Fibroblast of gingiva (primary cell): Measurements from ENCODE around the gene GPER1.

Experiments
- DNase-seq: peaks from one replicate; pipeline ENCODE4 v3.0.0-alpha.2; 2011; ENCODE audit warnings: low read depth

The GPER1 gene

GRCh38 chr7:1053816-1054370 is 34.0 kb upstream of the GPER1 start:
- DNase-seq, result no peak

GRCh38 chr7:1054438-1054837 is 33.5 kb upstream of the GPER1 start:
- no peak for DNase-seq

DNA sequence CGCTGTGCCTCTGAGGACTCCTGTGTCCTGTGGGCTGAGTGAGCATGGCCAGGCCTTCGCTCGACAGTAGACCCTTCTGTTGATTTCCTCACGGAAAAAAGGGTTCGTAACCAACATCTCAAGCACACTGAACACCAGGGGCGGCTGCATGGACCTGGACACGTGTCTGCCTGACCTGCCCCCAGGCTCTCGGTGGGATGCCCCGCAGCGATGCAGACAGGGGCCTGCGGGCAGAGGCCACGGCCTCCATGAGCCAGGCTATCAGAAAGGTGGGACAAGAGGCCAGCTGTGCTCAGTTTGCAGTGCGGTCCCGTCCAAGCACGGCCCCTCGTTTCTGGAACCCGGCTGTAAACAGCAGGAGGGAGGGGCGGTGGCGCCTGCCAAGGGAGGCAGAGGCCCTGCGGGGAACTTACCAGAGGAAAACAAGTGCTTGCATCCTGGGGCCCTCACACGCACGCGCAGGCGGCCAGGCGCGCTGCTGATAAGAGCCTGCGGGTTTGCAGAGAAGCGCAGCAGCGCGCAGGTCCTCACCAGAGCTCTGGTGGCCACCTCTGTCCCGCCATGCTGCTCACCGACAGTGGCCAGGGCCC is 33.0 kb upstream of the GPER1 start:
- DNase-seq, result no peak

- DNase-seq, result no peak
Measured at GRCh38 chr7:1055491-1055955, 32.4 kb upstream of the GPER1 start.

DNA sequence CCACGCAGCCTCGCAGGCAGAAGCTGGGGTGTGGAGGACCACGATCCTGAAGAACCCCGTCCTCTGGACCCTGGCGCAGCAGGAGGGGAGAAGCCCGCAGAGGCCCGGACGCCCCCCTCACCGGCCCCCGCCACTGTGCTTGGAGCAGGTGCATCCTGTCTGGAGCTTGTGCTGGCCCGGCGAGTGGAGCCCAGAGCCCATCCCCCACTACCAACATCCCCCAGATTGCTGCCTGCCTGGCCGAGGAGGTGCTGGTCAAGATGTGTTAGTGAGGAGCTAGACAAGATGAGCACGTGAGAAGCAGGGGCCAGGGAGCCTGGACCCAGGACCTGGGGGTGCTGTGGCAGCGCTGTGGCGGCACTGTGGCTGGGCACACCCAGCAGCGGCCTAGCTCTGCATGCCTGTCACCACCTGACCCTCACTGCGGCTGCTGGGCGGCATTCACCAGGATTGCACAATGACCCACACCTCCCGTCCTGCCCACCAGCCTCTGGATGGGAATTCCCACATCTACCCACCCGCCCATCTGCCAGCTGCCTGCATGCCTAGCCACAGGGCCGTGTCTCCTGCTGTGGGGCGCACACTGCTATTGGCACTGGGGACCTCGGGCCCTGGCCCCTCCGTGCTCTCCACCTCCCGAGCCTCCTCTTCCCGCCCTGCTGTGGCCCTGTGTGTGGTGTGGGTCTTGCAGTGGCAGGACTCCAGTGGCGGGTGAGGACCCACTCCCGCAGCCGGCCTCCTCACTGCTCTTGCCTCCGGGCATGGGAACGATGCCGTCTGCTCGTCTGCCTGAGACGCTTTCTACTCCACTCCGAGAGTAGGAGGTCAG is 31.7 kb upstream of the GPER1 start:
- DNase-seq, result no peak

DNA sequence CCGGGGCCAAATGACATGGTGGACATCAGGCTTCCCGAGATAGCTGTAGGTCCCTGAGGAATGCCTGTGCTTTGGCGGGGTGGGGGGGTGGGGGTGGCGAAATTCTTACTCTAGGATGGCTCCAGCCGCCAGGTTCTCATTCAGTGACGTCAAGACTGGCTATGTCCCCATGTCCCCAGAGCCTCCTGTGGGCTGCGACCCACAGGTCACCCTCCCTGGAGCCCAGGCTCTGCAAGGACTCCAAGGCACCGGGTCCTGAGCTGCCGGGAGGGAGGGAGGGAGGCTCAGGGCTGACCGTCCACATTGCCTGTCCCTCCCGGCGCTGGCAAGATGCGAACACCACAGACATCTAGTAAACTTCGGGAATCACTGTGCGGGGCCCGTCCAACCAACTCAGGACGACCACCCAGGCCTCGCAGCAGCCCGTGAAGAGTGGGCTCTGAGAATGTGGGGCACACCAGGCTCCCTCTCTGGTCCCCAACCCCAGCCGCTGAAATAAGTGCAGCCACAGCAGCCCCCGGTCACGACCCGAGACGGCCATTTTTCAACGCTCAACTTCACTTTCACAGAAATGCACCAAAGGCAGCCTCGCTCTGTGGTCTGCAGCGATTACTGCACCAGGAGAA is 31.0 kb upstream of the GPER1 start:
- no peak for DNase-seq

GRCh38 chr7:1057416-1058291 is 30.3 kb upstream of the GPER1 start:
- no peak for DNase-seq

DNA sequence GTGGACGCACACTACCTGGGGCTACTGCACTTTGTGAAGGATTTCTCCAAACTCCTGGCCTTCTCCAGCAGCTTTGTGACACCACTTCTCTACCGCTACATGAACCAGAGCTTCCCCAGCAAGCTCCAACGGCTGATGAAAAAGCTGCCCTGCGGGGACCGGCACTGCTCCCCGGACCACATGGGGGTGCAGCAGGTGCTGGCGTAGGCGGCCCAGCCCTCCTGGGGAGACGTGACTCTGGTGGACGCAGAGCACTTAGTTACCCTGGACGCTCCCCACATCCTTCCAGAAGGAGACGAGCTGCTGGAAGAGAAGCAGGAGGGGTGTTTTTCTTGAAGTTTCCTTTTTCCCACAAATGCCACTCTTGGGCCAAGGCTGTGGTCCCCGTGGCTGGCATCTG is 29.6 kb upstream of the GPER1 start:
- DNase-seq, result no peak

- peak; percentile 71 for DNase-seq
Measured at GRCh38 chr7:1058821-1059199, 29.1 kb upstream of the GPER1 start.

DNA sequence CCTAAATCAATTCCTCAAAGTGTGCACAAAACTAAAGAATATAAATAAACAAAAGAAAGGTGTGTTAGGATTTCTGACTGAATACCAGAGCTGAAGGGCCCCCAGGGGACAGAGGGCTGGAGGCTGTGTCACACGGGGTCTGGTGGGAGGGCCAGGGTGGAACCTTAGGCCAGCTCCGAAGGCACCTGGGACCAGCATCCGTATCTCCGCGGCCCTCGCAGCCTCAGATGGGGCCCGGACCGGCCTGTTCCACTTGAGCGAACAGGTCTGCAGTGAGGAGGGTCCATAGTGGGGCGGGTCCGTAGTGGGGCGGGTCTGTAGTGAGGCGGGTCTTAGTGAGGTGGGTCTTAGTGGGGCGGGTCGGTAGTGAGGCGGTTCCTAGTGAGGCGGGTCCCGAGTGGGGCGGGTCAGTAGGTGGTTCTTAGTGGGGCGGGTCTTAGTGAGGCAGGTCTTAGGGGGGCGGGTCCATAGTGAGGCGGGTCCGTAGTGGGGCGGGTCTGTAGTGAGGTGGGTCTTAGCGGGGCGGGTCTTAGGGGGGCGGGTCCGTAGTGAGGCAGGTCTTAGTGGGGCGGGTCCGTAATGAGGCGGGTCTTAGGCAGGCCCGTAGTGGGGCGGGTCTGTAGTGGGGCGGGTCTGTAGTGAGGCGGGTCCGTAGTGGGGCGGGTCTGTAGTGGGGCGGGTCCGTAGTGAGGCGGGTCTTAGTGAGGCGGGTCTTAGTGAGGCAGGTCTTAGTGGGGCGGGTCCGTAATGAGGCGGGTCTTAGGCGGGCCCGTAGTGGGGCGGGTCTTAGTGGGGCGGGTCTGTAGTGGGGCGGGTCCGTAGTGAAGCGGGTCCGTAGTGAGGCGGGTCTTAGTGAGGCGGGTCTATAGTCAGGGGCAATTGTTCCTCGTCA is 28.5 kb upstream of the GPER1 start:
- peak; percentile 42 for DNase-seq

- no peak for DNase-seq
Measured at GRCh38 chr7:1060315-1061072, 27.4 kb upstream of the GPER1 start.

DNA sequence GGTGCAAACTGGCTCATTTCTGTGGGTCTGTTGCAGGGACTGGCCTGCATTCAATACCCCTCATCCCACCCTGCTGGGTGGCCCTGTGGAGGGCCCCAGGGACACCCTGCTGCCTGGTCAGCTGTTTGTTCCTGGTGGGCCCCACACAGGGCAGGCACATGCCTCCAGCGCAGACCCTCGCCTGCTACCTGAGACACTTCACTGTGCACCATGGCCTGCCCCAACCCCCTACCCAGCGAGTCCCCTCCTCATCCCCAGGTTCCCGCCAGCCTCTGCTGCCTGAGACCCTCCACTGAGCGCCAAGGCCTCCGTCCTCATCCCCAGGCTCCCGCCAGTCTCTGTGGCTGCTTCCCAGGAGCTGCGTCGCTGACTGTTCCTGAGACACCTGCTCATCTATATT is 26.7 kb upstream of the GPER1 start:
- DNase-seq, result no peak

GRCh38 chr7:1062296-1063294 is 25.3 kb upstream of the GPER1 start:
- DNase-seq, result no peak

GRCh38 chr7:1063361-1063760 is 24.6 kb upstream of the GPER1 start:
- no peak for DNase-seq

DNA sequence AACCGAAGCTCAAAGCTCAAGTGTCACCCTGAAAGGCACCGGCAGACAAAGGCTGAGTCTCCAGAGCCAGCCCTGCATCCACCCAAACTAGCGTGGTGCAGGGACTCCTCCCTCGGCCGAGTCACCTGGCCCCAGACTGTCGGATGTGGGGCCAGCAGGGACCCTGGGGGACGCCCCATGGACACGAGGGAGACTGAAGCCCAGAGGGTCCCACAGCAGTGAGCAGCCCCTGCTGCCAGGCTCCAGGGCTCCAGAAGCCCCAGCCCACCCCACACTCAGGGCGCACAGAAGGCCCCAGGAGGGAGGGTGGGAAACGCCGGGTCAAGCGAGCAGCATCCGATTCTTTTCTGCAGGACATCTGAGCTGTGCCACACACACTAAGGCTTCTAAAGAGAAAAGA is 23.3 kb upstream of the GPER1 start:
- no peak for DNase-seq

GRCh38 chr7:1065263-1065584 is 22.7 kb upstream of the GPER1 start:
- DNase-seq, result no peak

DNA sequence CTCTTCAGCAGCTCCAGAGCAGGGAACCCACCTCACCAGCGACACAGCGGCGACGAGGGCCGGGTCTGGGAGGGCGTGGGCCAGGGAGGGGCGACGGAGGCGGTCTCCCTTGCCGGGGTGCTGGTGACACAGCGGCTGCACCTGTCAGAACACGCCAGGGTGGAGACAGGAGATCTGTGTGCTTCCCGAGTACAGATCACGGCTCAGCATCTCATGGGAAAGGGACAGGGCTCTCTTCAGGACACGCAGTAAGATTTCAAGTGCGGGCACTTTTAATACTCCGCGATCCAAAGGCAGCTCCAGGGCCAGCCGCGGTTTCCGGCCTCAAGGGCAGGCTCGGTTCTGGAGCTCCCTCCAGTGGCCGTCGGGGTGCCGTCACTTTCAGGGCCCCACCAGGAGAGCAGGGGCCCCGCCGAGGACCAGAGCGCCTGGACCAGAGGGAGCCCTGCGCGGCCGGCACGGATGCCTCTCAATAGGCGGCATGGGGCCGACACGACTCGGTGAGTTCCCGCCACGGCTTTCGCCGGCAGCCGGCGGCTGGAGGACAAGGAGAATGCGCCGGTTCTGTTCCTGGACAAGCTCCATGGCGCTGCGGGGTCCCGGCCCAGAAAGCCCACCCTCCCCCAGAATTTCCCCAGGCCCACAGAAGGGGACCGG is 22.2 kb upstream of the GPER1 start:
- DNase-seq, result peak; percentile 52

GRCh38 chr7:1066242-1066588 is 21.7 kb upstream of the GPER1 start:
- DNase-seq, result no peak

- DNase-seq, result no peak
Measured at GRCh38 chr7:1068013-1068412, 19.9 kb upstream of the GPER1 start.
